ENCODE results near the gene DUSP5.

DNA sequence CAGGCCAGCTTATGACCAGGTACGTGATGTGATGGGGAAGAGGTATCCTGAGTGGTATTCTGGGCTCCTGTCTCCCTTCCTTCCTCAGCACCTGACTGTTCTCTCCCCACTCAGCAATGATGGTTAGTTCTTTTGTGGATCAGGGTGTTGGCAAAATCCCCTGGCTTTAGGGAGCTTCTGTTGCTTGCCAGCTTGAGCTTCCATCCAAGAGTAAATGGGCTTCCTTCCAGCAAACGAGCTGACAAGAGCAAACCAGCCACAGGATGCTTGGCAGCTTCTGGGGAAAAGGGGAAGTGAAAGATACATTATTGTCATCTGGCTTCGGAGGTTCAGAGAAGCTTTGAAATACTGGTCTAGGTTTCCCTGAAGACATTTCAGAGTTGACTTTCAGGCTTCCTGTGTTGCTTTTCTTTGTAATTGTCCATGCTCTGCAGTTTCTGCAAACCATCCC lies 5.2 kb downstream of the DUSP5 start:
- TF ChIP-seq POLR2A (IDR thresholded peaks at IDR 0.05; ENCODE audit: control extremely low read depth in 1 of 2, low read depth in 2 of 2, low read length in 2 of 2) = no peak
- TF ChIP-seq, protein P1, sequence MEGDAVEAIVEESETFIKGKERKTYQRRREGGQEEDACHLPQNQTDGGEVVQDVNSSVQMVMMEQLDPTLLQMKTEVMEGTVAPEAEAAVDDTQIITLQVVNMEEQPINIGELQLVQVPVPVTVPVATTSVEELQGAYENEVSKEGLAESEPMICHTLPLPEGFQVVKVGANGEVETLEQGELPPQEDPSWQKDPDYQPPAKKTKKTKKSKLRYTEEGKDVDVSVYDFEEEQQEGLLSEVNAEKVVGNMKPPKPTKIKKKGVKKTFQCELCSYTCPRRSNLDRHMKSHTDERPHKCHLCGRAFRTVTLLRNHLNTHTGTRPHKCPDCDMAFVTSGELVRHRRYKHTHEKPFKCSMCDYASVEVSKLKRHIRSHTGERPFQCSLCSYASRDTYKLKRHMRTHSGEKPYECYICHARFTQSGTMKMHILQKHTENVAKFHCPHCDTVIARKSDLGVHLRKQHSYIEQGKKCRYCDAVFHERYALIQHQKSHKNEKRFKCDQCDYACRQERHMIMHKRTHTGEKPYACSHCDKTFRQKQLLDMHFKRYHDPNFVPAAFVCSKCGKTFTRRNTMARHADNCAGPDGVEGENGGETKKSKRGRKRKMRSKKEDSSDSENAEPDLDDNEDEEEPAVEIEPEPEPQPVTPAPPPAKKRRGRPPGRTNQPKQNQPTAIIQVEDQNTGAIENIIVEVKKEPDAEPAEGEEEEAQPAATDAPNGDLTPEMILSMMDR (IDR thresholded peaks at IDR 0.05; ENCODE audit: control extremely low read depth in 1 of 3, insufficient read depth in 1 of 3, low read depth in 1 of 3, low read length in 3 of 3) = no peak
- no peak for TF ChIP-seq TEAD4 (IDR thresholded peaks at IDR 0.05; ENCODE audit: low read depth, low read length)
- TF ChIP-seq PHF8 (conservative IDR thresholded peaks at IDR 0.05; ENCODE audit: low read depth, low read length) = no peak
